Ascending aorta (tissue), 2 donors: ENCODE data around the gene COG8. TPM values are rescaled to one million over a fixed set of nuclear protein-coding genes. Genes with fewer than 3 reads are reported as not detected.

ENCODE experiments used
- DNase-seq, 2 donors: peaks; one replicate each; pipeline ENCODE4 v3.0.0-alpha.2; 2019; ENCODE audit warnings: low spot score in 2 of 2
- H3K27ac ChIP-seq, 2 donors: fragments of 200-600 bp; sonication (generic); one replicate each; pipeline ENCODE4 v1.5.1; 2016 to 2017; ENCODE audit warnings: mild to moderate bottlenecking in 1 of 2
- H3K27me3 ChIP-seq: fragments of 200-600 bp; sonication (generic); one replicate; pipeline ENCODE4 v1.5.1; 2017
- H3K36me3 ChIP-seq, 2 donors: fragments of 200-600 bp; sonication (generic); one replicate each; pipeline ENCODE4 v1.5.1; 2016
- H3K4me1 ChIP-seq, 2 donors: fragments of 200-600 bp; sonication (generic); one replicate each; pipeline ENCODE4 v1.5.1; 2016 to 2017; ENCODE audit warnings: mild to moderate bottlenecking in 1 of 2
- H3K4me3 ChIP-seq, 2 donors: fragments of 200-600 bp; sonication (generic); one replicate each; pipeline ENCODE4 v1.5.1; 2016 to 2017; ENCODE audit warnings: mild to moderate bottlenecking in 1 of 2
- H3K9me3 ChIP-seq, 2 donors: fragments of 200-600 bp; sonication (generic); one replicate each; pipeline ENCODE4 v1.5.1; 2016
- intact Hi-C: fragments of 100-400 bp; cut with DNase I; formaldehyde crosslinking; loops from one replicate; pipeline ENCODE4 v1.15.1; 2023
- total RNA-seq: library from RNA; depleted of rRNA; stranded (reverse); fragments of >200 nt; gene quantifications from one replicate; pipeline ENCODE4 v1.1.0, GENCODE V29; 2016
- TF ChIP-seq, protein P1 (sequence below), 3 experiments: fragments of 200-600 bp in 2 of 3; fragments of 450-650 bp in 1 of 3; sonication (generic) in 2 of 3; IDR thresholded peaks; one replicate each; pipeline ENCODE4 v1.5.1; 2016 to 2019; ENCODE audit warnings: antibody characterized with exemption in 3 of 3, mild to moderate bottlenecking in 1 of 3, moderate library complexity in 1 of 3

Gene COG8
- total RNA-seq, 1 donor from 2014 or later: 24.7 TPM

DNA sequence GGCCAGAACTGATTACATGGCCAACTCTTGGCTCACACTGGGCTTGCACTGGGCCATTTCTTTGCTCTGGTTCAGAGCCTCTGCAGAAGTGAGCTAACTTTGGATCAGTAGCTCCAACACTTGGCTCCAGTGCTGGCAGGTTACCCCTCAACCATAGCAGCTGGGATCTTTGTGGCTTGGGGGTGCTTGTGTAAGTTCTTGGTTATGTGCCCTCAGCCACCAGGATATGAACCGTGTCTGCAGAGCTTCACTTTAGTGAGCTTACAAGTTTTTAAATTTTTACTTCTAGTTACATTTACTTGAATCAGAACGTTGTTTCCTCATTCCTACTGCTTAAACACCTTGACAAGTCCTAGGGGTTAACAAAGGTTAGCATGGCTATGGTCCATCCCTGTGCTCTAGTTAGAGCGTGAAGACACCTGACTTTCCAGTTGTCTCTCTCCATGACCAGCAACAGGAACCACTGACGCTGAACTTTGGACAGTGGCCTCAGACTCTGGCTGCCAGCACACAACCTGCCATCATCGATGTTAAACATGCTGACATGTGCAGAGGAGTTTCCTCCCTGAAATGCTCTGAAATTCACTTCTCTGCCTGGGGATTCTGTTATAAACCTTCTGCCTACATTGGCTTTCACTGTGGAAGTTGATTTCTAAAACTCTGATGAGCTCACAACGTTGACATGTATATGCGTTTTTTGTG lies 13.0 kb downstream of the COG8 start:
- Histone ChIP-seq H3K27me3 (no peaks in the 10 kb centered on the region), H3K9me3 (no peaks in the 10 kb centered on the region), H3K36me3 (peaks cover 32 to 44% of the 10 kb centered on the region in 2 donors), H3K4me1 (peaks cover 4 to 12% of the 10 kb centered on the region in 2 donors), H3K27ac (no peak overlapping the region), H3K4me3 (no peak overlapping the region)
- TF ChIP-seq, protein P1, sequence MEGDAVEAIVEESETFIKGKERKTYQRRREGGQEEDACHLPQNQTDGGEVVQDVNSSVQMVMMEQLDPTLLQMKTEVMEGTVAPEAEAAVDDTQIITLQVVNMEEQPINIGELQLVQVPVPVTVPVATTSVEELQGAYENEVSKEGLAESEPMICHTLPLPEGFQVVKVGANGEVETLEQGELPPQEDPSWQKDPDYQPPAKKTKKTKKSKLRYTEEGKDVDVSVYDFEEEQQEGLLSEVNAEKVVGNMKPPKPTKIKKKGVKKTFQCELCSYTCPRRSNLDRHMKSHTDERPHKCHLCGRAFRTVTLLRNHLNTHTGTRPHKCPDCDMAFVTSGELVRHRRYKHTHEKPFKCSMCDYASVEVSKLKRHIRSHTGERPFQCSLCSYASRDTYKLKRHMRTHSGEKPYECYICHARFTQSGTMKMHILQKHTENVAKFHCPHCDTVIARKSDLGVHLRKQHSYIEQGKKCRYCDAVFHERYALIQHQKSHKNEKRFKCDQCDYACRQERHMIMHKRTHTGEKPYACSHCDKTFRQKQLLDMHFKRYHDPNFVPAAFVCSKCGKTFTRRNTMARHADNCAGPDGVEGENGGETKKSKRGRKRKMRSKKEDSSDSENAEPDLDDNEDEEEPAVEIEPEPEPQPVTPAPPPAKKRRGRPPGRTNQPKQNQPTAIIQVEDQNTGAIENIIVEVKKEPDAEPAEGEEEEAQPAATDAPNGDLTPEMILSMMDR (IDR thresholded peaks at IDR 0.05): no peak
- intact Hi-C loops: no loop called here
- peak in 1 of 2 donors; percentile 47 for DNase-seq

GRCh38 chr16:69325784-69326171 lies 13.6 kb downstream of the COG8 start:
- H3K4me3 ChIP-seq: no peak overlapping the region
- H3K27ac ChIP-seq: no peak overlapping the region
- peaks cover 4 to 9% of the 10 kb centered on the region in 2 donors for H3K4me1 ChIP-seq
- H3K9me3 ChIP-seq: no peaks in the 10 kb centered on the region
- H3K27me3 ChIP-seq: no peaks in the 10 kb centered on the region
- H3K36me3 ChIP-seq: peaks cover 38 to 50% of the 10 kb centered on the region in 2 donors
- peak in 1 of 2 donors; percentile 51 for DNase-seq
- TF ChIP-seq, protein P1 (IDR thresholded peaks at IDR 0.05): no peak
- intact Hi-C loops: no loop called here

DNA sequence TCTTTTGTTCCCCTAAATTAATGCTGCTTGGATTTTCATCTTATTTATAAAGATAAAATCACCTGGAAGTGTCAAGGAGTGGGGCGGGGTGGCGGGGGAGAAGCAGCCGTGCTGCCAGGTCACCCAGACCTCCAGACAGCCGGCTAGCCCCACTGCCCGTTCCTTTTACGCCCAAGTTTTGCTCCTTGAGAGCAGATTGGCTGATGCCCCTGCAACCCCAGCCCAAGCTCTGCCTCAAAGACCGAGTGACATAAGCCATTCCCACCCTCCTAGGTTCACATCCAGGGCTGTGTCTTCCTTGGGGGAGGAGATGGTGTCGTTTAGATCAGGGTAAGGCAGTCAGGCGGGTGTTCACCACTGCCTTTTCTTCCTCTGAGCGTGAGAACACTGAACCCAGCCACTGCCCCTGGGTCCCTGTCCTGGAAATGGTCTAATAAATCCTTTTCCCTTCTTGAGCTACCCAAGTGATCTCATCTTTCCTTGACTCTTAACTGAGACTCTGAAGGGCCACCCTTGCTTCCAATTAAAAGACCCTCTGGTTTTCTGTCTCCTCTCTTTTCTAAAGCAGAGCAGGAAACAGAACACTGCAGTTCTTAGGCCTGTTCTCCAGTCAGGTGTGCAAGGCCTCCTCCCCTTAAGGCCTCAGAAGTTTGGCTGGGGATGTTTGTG lies 14.6 kb downstream of the COG8 start:
- H3K36me3 ChIP-seq: peaks cover 48 to 60% of the 10 kb centered on the region in 2 donors
- peak in 1 of 2 donors; percentile 38 for DNase-seq
- no peaks in the 10 kb centered on the region for H3K9me3 ChIP-seq
- intact Hi-C loops: no loop called here
- TF ChIP-seq, protein P1 (IDR thresholded peaks at IDR 0.05): no peak
- H3K4me3 ChIP-seq: no peak overlapping the region
- no peaks in the 10 kb centered on the region for H3K27me3 ChIP-seq
- no peak overlapping the region for H3K27ac ChIP-seq
- H3K4me1 ChIP-seq: peaks cover 4 to 8% of the 10 kb centered on the region in 2 donors

- Histone ChIP-seq H3K4me3 (no peak overlapping the region), H3K36me3 (peaks cover 55 to 67% of the 10 kb centered on the region in 2 donors), H3K4me1 (peaks cover 2% of the 10 kb centered on the region in 2 donors), H3K9me3 (no peaks in the 10 kb centered on the region), H3K27me3 (no peaks in the 10 kb centered on the region), H3K27ac (no peak overlapping the region)
- TF ChIP-seq, protein P1 (IDR thresholded peaks at IDR 0.05): no peak
- peak in 1 of 2 donors; percentile 74 for DNase-seq
- intact Hi-C loops: no loop called here
Measured at GRCh38 chr16:69324013-69324531, 15.3 kb downstream of the COG8 start.

DNA sequence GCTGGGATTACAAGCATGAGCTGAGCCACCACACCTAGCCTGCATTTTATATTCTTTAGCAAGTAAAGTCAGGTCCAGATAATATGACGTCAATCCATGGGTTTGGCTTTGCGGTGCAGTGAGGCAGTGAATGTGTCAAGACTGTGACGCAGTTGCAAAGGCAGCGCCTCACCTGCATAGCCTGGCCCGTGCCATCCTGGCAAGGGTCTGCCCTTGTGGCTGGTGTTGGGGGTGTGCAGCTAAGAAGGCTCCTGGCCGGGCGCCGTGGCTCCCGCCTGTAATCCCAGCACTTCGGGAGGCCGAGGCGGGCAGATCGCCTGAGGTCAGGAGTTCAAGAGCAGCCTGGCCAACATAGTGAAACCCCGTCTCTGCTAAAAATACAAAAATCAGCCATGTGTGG lies 15.9 kb downstream of the COG8 start:
- Histone ChIP-seq H3K4me3 (no peak overlapping the region), H3K9me3 (no peaks in the 10 kb centered on the region), H3K4me1 (no peaks in the 10 kb centered on the region), H3K36me3 (peaks cover 61 to 73% of the 10 kb centered on the region in 2 donors), H3K27ac (no peak overlapping the region), H3K27me3 (no peaks in the 10 kb centered on the region)
- TF ChIP-seq, protein P1 (IDR thresholded peaks at IDR 0.05): no peak
- peak in 1 of 2 donors; percentile 25 for DNase-seq
- intact Hi-C loops: no loop called here
